ENCODE results near the gene HUWE1.

GRCh38 chrX:53550756-53551463 is 135.6 kb downstream of the HUWE1 start:
- no peak for TF ChIP-seq CTCF (IDR thresholded peaks at IDR 0.05)
- TF ChIP-seq POLR2A (IDR thresholded peaks at IDR 0.05), result no peak
